Neural cell (in vitro differentiated cells): ENCODE data around the gene TNS2. TPM values are rescaled to one million over a fixed set of nuclear protein-coding genes. Genes with fewer than 3 reads are reported as not detected.

ENCODE experiments used
- H2AFZ ChIP-seq: fragments of 200-600, 300-800 bp; sonication (generic), shearing (Covaris generic); 2 replicates; pipeline ENCODE4 v1.6.0; 2014; ENCODE audit warnings: low read depth, mild to moderate bottlenecking, antibody characterized with exemption, low read length, moderate library complexity
- H3F3A ChIP-seq: fragments of 200-600 bp; shearing (Covaris generic); 2 replicates; pipeline ENCODE4 v1.6.1; 2016; ENCODE audit warnings: mild to moderate bottlenecking, moderate library complexity, mixed read lengths, antibody characterized with exemption, low read length; ENCODE audit not compliant: insufficient read depth, poor library complexity, severe bottlenecking
- H3K27ac ChIP-seq: fragments of 200-600, 300-800 bp; sonication (generic), shearing (Covaris generic); 2 replicates; pipeline ENCODE4 v1.5.1; 2014; ENCODE audit warnings: mild to moderate bottlenecking, low read length, moderate library complexity
- H3K27me3 ChIP-seq: fragments of 300-800, 200-600 bp; sonication (generic), shearing (Covaris generic); 2 replicates; pipeline ENCODE4 v1.6.0; 2014; ENCODE audit warnings: mild to moderate bottlenecking, low read depth, low read length, moderate library complexity; ENCODE audit not compliant: insufficient read depth
- H3K36me3 ChIP-seq: fragments of 300-800, 200-600 bp; sonication (generic), shearing (Covaris generic); 2 replicates; pipeline ENCODE4 v1.5.1; 2014; ENCODE audit warnings: mild to moderate bottlenecking, antibody characterized with exemption, low read length, moderate library complexity; ENCODE audit not compliant: insufficient read depth
- H3K4me2 ChIP-seq: fragments of 300-800, 200-600 bp; sonication (generic), shearing (Covaris generic); 2 replicates; pipeline ENCODE4 v1.6.0; 2014; ENCODE audit warnings: mild to moderate bottlenecking, low read length
- H3K4me3 ChIP-seq: fragments of 300-800, 200-600 bp; sonication (generic), shearing (Covaris generic); 2 replicates; pipeline ENCODE4 v1.5.1; 2014; ENCODE audit warnings: mild to moderate bottlenecking, low read length, moderate library complexity
- H3K79me2 ChIP-seq: fragments of 200-600 bp; shearing (Covaris generic); replicated peaks from 2 replicates; pipeline ENCODE4 v1.6.0; 2014; ENCODE audit warnings: mild to moderate bottlenecking, low read length, moderate library complexity; ENCODE audit not compliant: insufficient read depth
- H3K9ac ChIP-seq: fragments of 300-800, 200-600 bp; sonication (generic), shearing (Covaris generic); 2 replicates; pipeline ENCODE4 v1.6.1; 2016; ENCODE audit warnings: mild to moderate bottlenecking, low read length, mixed read lengths
- H3K9me2 ChIP-seq: fragments of 200-600 bp; shearing (Covaris generic); 2 replicates; pipeline ENCODE4 v1.6.1; 2016; ENCODE audit warnings: mild to moderate bottlenecking, low read length, mixed read lengths; ENCODE audit not compliant: insufficient read depth
- H3K9me3 ChIP-seq: fragments of 200-600, 300-800 bp; sonication (generic), shearing (Covaris generic); 2 replicates; pipeline ENCODE4 v1.6.1; 2016; ENCODE audit warnings: mild to moderate bottlenecking, mixed run types, low read length, moderate library complexity, mixed read lengths
- H4K20me1 ChIP-seq: fragments of 200-600 bp; shearing (Covaris generic); 2 replicates; pipeline ENCODE4 v1.6.1; 2016; ENCODE audit warnings: mild to moderate bottlenecking, mixed run types; ENCODE audit not compliant: insufficient read depth
- CTCF ChIP-seq: fragments of 450-650 bp; IDR thresholded peaks from 2 replicates; pipeline ENCODE4 v1.5.1; 2014; ENCODE audit warnings: antibody characterized with exemption, mild to moderate bottlenecking, moderate library complexity; ENCODE audit not compliant: poor library complexity, severe bottlenecking
- EP300 ChIP-seq: fragments of 450-650 bp; conservative IDR thresholded peaks from 2 replicates; pipeline ENCODE4 v1.6.1; 2014; ENCODE audit warnings: antibody characterized with exemption, mild to moderate bottlenecking, moderate library complexity; ENCODE audit not compliant: poor library complexity, severe bottlenecking
- EZH2 ChIP-seq: fragments of 200-600, 300-800 bp; shearing (Covaris generic), sonication (generic); IDR thresholded peaks from 2 replicates; pipeline ENCODE4 v1.6.1; 2014; ENCODE audit warnings: antibody characterized with exemption, low read length, borderline replicate concordance, mild to moderate bottlenecking; ENCODE audit not compliant: insufficient read depth, poor library complexity, severe bottlenecking
- MXI1 ChIP-seq: fragments of 450-650 bp; conservative IDR thresholded peaks from 2 replicates; pipeline ENCODE4 v1.6.1; 2014; ENCODE audit warnings: antibody characterized with exemption, mild to moderate bottlenecking; ENCODE audit not compliant: poor library complexity, severe bottlenecking
- POLR2AphosphoS5 ChIP-seq: IDR thresholded peaks from 2 replicates; pipeline ENCODE4 v1.6.1; 2012
- RAD21 ChIP-seq: fragments of 450-650 bp; conservative IDR thresholded peaks from 2 replicates; pipeline ENCODE4 v1.6.1; 2014; ENCODE audit warnings: antibody characterized with exemption, mild to moderate bottlenecking, moderate library complexity
- REST ChIP-seq: IDR thresholded peaks from 2 replicates; pipeline ENCODE4 v1.6.1; 2012; ENCODE audit warnings: borderline replicate concordance
- SMC3 ChIP-seq: fragments of 450-650 bp; conservative IDR thresholded peaks from 2 replicates; pipeline ENCODE4 v1.6.1; 2014; ENCODE audit warnings: antibody characterized with exemption, mild to moderate bottlenecking, moderate library complexity; ENCODE audit not compliant: poor library complexity
- TAF1 ChIP-seq: IDR thresholded peaks from 2 replicates; pipeline ENCODE4 v1.6.1; 2012; ENCODE audit warnings: low read depth
- polyA plus RNA-seq: library from polyadenylated mRNA; depleted of rRNA; stranded (reverse); fragments of >200 nt; gene quantifications from 2 replicates; pipeline ENCODE4 v1.2.3, GENCODE V29; 2014

Gene TNS2
- polyA plus RNA-seq, 1 donor from 2014 or later, result 4.2 TPM

GRCh38 chr12:53069621-53070410, 20.0 kb downstream of the TNS2 start:
- H3K9me2 ChIP-seq, result no peaks in the 10 kb centered on the region
- TF ChIP-seq EZH2, result no peak
- no peak for TF ChIP-seq POLR2AphosphoS5
- no peak for TF ChIP-seq CTCF
- TF ChIP-seq RAD21, result no peak
- no peak for TF ChIP-seq TAF1
- TF ChIP-seq SMC3, result no peak
- TF ChIP-seq MXI1, result no peak
- TF ChIP-seq REST, result no peak
- no peak for TF ChIP-seq EP300
- no peak overlapping the region for H3K4me2 ChIP-seq
- no peak overlapping the region for H3K4me3 ChIP-seq
- H3K36me3 ChIP-seq, result peaks cover 8% of the 10 kb centered on the region
- H3F3A ChIP-seq, result no peaks in the 10 kb centered on the region
- no peaks in the 10 kb centered on the region for H3K9me3 ChIP-seq
- no peak overlapping the region for H3K27ac ChIP-seq
- no peaks in the 10 kb centered on the region for H4K20me1 ChIP-seq
- no peaks in the 10 kb centered on the region for H3K79me2 ChIP-seq
- H3K27me3 ChIP-seq, result no peaks in the 10 kb centered on the region
- H2AFZ ChIP-seq, result no peak overlapping the region
- H3K9ac ChIP-seq, result no peak overlapping the region

GRCh38 chr12:53070877-53071492, 21.1 kb downstream of the TNS2 start:
- no peak overlapping the region for H2AFZ ChIP-seq
- no peak overlapping the region for H3K27ac ChIP-seq
- H3K9me2 ChIP-seq, result no peaks in the 10 kb centered on the region
- no peak for TF ChIP-seq RAD21
- no peak for TF ChIP-seq TAF1
- no peak for TF ChIP-seq MXI1
- no peak for TF ChIP-seq CTCF
- no peak for TF ChIP-seq EP300
- no peak for TF ChIP-seq REST
- TF ChIP-seq EZH2, result no peak
- no peak for TF ChIP-seq POLR2AphosphoS5
- no peak for TF ChIP-seq SMC3
- H3K9ac ChIP-seq, result no peak overlapping the region
- no peaks in the 10 kb centered on the region for H3F3A ChIP-seq
- no peak overlapping the region for H3K4me3 ChIP-seq
- H3K4me2 ChIP-seq, result no peak overlapping the region
- H3K9me3 ChIP-seq, result no peaks in the 10 kb centered on the region
- no peaks in the 10 kb centered on the region for H3K79me2 ChIP-seq
- H3K36me3 ChIP-seq, result peaks cover 8% of the 10 kb centered on the region
- no peaks in the 10 kb centered on the region for H4K20me1 ChIP-seq
- H3K27me3 ChIP-seq, result no peaks in the 10 kb centered on the region
